Kidney glomerular epithelial cell (primary cell): ENCODE data around the gene TAGAP.
"Not testable (repeated sequence)": the region's sequence is repeated elsewhere in the genome, so short reads cannot be mapped to it uniquely, and the experiment has no call there.

Experiments used
- DNase-seq: peaks from one replicate; lab custom pipeline; 2025; lab: John Stamatoyannopoulos, UW

Gene TAGAP

DNA sequence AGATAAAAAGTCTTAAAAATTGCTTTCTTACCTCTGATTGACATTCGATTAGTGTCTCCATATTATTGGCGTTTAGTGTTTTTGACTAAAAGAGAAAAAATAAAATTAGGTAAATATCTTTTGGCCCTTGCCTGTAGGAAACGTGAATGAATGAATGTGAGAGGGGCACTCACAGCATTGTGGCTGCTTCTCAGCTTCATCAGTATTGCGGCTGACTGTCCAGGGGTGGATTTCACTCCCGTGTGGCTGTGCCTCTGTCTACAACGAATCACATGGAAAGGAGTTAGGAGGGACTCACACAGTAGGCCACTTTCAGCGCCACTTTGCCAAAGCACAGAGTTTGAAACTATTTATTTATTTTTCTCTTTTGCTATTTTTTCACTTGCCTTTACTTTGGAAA is 844 bp downstream of the TAGAP start:
- no peak for DNase-seq

DNA sequence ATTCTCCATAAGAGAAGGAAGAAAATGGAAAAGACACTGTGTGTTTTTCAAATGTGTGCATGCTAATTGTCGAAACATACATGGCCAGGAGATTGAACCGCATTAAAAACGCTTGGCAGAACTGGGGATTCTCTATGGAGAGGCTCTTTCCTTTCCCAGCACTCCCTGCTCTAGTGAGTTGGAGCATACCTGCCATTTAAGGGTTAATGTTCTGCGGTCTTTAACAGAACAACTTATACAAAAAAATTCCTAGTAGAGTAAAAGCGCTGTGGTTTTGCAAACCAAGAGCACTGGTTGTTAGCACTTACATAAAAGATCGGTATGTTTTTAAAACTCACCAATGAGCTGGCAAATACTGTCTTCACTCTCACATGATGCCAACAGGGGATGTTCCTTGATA is 1.5 kb downstream of the TAGAP start:
- no peak for DNase-seq

DNA sequence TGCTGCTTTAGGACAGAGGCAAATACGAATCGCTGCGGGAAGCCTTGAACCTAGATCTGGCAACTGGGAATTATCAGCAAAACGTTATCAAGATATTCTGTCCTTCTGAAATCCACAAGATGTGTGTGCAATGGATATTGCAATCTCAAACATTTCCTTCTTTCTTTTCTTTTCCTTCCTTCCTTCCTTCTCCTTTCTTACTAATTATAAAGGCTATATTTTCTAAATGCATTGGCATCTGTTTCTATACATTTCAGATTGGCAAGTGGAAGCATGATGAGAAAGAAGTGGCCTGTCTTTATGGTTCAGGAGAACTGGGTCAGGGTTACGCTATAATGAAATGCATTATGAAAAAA is 2.0 kb downstream of the TAGAP start:
- DNase-seq: no peak

DNA sequence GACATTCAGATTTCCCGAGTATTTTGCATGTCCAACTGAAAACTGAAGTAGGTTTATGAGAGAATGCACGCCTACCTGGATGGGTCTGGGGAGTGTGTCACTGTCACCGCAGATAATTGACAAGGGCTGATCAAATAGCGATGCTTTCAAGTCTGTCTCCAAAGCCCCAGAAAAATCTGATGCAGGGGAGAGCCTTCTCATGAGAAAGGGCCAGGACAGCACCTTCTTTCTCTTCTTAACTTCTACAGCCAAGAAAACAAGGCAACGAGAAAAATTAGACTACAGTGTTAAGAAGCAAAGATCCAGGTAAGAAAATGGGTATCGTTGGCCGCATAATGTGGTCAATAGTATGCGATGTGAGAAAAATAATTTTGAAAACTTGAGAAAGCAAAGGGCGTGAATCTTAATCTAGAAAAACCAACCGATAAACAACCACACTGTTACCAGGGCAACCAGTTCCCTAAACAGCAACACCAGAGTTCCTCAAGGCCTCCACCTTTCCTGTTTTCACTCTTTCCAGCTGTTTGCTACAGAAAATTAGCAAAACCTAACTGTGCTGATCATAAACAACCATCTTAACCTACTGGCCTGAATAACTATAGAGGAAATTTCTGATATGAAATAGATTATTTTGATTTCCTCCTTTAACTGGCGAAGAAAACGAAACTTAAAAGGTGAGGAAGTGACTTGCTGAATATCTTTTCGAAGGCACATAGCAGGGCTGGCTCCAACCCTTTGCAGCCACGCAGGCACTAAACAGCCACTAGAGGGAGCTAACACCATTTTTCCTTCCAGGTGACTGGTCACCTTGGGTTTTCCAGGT is 2.6 kb downstream of the TAGAP start:
- peak; percentile 74 for DNase-seq

DNA sequence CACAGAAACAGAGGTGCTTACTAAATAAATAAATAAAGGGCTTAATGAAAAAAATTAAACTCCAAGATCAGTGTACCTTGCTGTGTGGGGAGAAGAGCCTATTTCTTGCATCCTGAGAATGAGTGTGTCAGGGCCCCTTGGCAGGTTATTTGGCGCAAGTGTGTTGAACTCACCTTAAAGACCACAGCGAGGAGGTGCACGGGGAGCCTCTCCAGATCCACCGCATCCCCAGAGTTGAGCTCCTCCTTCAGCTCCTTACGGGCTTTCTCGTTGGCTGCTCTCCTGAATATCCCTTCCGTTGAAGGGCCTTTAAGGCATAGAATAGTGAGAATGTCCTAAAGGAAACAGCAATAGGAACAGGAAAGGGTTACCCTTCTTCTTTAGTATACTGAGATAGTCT is 3.6 kb downstream of the TAGAP start:
- DNase-seq: no peak

DNA sequence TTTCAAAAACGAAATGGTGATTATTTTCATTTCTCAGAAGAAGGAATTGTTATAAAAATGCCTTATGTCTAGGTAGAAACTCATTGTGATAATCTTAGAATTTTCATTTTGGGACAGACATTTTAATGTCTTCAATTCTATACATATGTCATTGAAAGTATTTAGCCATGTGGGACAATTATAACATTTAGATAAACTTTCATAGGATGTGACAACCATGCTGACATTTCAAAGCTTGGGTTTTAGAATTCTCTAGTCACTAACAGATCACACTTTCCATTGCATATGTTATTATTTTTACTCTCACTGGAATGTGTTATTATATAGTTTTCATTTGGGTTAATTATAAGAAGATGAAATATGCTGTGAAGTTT is 4.9 kb downstream of the TAGAP start:
- DNase-seq: no peak

DNA sequence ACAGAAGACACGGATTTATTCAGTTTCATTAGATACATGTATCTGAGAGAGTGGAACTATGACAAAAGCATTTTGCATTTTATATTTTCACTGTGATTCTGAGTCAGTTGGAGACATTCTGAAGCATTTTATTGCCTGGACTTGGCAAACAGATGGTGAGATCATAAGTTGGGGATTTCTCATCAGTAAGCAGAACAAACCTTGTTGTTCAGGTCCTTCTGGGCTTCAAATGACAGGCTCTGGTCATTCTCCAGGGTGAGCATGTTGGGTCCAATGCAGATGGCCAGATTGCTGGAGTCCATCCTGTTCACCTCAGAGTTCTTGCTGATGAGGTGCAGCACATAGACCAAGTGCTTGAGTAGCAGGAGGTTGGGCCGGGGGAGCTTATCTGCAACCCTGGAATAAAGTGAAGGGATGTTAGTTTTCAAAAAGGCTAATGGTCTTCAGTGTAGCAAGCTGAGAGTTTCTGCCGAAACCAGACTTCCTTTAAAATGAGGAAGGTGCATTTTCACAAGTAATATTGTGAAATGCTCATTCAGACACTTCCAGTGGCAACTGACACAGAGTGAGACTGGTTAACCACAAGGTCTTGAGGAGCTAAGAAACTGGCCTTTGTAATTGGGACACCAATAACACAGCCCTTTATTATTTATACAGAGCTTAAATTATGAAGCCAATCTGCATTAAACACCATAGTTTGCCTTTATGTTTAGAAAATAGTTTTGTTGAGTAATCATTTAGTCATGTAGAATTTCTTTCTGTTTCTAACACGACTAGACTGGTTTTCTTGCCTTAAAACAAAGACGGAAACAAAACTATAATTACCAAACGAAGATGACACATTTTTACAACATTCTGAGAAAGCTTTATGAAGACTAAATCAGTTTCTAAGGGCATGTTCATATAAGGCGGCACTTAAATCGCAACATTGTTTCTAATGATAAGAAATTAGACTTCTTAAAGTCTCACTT is 5.6 kb downstream of the TAGAP start:
- peak; percentile 0 for DNase-seq

DNA sequence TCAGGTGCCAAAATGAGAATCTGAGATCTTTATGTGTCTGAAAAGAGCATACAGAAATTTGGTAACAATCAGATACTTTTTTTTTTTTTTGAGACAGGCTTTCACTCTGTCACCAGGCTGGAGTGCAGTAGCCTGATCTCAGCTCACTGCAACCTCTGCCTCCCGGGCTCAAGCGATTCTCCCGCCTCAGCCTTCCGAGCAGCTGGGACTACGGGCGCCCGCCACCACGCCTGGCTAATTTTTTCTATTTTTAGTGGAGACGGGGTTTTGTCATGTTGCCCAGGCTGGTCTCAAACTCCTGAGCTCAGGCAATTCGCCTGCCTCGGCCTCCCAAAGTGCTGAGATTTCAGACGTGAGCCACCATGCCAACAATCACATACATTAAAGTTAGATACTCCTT is 6.5 kb downstream of the TAGAP start:
- not testable (repeated sequence) for DNase-seq

DNA sequence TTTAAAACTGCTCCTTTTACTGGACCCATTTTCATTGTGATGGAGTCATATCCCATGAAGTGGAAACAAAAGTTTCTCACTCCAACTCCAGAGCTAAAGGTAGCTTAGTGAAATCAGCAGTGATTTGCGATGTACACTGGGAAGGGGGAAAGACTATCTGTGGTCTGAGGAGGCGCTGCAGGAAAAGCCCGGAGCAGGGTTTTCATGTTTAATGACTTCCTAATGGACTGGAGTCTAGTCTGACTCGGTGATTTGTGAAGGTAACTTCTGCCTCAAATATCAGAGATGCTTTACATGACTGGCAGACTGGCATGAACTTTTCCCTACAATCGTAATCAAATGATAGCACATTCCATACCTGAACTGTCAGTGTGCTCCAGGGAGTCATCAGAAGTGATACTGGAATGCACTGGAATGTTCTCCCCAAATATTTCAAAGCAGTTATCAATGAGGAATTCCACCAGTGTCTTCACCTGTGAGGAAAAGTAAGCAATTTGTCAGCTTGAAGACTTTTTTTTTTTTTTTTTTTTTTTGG is 7.0 kb downstream of the TAGAP start:
- peak; percentile 27 for DNase-seq

DNA sequence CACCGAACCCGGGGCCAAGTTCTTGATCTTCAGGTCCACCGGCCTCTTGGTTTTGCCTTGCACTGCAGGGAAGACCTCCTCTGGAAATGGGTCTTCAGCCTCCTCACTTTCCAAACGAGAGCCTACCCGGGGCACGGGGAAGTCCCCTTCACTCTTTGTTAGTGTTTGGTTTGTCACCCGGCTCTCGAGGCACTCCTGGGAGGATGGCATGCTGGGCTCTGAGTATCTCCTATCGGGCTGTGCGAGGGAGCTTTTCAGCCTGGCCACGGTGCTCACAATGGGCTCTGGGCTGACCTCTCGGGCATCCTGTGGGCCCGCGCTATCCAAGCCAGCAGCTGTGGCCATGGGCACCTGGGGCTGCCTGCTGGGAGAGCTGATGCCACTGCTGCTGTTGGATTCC is 8.1 kb downstream of the TAGAP start:
- no peak for DNase-seq

DNA sequence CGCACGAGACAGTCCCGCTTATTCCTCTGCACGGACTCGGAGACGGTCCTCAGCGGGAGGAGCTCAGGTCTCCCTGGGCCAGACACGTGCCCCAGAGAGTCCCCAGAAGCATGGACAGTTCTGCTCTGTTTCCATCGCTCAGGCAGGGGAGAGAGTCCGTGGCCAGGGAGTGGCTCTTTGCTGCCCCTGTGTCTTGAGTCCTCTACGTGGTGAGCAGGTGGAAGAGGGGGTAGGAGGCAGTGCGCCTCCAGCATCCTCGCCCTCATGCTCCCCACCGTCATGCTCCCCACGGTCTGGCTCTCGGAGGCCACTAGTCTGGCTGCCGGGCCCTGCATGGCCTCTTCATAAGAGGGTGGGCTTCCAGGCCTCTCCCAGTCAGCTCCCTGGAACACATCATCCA is 8.9 kb downstream of the TAGAP start:
- no peak for DNase-seq

DNA sequence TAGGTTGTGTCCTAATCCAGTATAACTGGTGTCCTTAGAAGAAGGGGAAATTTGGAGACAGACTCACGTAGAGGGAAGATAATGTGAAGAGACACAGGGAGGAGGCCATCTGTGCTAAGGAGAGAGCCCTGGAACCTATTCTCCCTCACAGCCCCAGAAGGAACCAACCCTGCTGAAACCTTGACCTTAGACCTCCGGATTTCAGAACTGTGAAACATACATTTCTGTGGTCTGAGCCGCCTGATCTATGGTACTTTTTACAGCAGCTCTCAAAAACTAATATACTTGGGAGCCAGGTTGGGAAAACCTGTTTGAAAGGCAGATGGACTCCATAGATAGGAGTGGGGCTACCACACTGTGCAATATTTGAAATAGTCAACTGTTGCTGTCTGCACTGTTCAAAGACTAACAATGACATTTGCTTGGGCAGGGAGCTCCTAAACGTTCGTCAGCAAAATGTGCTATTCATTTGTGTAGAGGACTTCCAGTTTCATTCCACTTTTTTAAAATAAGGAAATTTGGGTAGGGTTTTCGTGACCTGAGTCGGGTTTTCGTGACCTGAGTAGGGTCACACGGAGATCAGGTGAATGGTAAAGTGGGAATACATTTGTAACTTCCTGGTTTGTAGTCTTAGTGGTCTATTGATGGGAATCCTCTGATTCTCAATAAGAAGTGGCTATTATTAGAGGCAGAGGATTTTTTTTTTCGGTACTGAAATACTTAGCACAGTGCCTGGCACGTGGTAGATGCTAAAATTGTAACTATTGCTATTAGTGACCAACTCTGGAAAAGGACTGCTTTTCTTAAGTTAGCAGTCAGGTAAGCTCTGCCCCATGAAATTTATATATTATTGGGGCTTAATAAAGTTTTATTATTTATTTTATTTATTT is 11.4 kb downstream of the TAGAP start:
- no peak for DNase-seq

DNA sequence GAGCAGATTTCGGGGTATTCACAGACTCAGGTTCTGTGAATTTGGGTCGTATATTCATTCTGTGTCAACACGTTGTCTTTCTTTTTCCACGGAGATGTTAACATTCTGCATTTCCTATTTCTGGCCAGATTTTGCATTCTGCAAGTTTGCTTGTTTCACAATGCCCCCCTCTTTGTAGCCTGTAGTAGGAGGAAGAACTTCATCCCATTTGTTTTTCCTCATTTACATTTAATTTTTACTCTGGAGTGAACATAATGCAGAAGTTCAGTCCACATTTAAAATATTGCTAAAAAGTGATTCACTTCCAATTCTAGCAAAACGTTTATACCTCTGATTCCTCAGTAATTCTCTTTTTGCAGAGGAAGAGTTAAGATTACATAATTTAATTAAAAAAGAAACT is 12.9 kb downstream of the TAGAP start:
- no peak for DNase-seq

DNA sequence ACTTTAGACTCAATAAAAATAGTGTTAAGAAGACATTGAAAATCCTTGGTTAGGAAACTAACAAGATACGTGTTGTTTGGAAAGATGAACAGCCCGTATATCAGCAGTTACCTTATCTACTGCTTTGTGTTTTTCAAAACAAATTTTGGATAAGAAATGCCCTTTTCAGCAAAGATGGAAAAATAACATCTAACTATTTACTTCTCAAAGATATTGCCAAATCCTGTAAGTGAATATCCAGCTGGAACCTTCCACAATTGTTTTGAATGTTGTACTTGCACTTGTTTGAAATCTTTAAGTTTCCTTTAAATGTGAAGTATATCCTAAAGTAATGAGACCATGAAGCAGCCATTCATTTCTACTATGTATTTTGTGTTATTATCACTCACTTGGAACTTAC is 14.6 kb downstream of the TAGAP start:
- DNase-seq: no peak

DNA sequence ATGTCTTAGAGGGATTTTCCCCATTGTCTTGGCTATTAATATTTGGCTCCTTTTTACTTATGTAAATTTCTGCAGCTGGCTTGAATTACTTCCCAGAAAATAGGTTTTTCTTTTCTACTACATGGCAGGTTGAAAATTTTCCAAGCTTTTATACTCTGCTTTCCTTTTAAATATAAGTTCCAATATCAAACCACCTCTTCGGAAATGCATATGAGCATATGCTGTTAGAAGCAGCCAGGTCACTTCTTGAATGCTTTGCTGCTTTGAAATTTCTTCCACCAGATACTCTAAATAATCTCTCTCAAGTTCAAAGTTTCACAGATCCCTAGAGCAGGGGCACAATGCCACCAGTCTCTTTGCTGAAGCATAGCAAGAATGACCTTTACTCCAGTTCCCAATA is 19.6 kb downstream of the TAGAP start:
- DNase-seq: not testable (repeated sequence)

DNA sequence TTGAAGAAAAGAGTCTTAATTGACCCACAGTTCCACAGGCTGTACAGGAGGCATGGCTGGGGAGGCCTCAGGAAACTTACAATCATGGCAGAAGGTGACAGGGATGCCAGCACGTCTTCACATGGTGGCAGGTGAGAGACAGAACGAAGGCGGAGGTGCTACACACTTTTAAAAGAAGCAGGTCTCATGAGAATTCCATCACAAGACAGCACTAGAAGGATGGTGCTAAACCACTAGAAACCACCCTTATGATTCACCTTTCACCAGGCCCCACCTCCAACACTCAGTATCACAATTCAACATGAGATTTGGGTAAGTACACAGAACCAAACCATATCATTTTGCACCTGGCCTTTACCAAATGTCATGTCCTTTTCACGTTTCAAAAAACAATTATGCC is 20.9 kb downstream of the TAGAP start:
- DNase-seq: no peak

DNA sequence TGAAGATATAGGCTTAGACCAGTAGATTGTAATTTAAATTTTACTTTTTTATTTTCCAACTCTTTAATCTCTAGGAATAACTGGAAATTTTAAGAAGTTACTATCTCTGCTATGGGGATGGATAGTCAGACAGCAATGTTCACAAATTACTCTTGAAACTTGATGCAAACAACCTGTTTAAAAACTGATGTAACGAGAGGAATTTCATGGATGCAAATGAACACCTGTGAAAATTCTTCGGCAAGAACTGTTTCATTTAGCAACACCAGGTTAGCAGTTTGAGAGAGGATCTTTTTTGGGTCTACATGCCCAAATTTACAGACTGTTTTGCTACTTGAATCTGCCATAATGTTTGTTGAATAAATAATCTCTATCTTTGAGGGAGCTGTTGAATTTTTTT is 24.8 kb downstream of the TAGAP start:
- no peak for DNase-seq

DNA sequence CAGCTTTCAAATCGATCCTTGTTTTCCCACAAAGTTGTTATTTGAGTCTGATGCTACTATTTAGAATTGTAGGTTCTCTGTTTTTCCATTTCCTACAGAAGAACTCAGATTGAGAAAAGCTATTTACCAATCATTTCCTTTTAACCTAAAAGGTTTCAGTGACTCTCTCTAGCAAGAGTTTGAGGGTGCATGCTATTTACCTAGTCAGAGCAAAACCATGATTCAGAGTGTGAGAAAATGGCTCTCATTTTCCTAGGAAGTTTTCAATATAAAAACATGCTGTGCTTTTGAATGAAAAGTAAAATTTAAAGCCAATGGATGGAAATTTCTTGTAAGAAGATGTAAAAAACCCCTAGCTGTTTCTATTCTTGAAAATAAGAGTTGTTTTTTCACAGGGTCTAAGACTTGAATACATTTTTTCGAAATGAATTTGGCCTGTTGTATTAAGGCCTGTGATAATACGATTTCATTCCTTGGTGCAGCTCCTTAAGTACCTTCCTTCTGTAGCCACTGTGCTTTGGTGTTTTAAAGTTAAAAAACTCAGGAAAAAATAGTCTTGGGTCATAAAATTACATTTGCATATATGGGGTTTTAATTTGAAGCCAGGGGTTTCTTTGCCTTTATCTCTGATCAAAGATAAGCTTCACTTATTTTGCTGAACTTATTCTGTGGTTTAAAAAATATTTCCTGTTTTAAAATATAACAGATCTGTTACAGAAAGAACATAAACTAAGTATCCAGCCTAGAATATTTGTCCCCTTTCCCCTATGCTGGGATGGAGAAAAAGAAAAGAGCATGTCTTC is 26.8 kb downstream of the TAGAP start:
- DNase-seq: no peak

DNA sequence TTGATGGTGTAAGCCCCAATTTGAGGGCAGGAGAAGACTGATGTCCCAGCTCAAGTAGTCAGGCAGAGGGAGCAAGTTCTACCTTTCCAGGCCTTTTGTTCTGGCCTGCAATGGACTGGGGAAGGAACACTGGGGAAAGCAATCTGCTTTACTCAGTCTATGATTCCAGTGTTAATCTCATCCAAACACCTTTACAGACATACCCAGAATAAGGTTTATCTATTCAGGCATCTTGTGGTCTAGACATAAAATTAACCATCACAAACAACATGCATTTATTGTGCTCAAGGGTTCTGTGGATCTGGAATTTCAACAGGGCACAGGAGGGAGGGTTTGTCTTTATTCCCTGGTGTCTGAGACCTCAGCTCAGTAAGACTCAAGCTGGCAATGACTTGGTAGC is 30.4 kb downstream of the TAGAP start:
- no peak for DNase-seq

DNA sequence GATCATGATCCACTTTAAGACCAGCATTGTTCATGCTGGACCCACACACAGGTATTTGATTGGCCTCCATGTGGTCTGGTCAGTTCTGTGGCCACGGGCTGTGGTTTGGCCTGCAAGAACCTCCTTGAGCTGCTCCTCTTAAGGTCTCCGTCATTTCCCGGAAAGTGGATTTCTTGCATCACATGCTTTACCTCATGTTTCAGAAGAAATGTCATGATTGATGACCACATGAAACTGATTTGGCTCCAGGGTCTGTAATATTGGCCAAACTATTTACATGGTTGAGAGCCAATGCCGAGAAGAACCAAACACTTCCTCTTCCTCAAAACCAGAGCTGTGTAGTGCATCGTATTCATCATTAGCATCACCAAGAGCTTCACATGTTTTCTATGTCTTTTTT is 31.6 kb downstream of the TAGAP start:
- no peak for DNase-seq

DNA sequence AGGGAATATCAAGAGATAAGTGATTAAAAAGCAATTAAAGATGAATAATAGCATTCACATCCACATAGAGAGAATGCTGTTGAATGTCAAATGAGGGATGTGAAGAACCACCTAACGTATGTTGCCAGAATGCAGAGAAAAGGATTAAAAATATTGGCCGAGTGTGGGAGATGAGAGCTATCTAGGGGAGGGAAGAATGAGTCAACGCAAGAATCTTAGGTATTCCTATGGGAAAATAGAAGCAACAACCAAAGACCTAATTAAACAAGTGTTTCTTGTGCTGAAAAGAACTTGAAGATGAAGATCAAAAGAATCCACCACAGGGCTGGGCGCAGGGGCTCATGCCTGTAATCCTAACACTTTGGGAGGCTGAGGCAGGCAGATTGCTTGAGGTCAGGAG is 32.6 kb downstream of the TAGAP start:
- DNase-seq: peak; percentile 88
